GM18909 (cell line): ENCODE measurements around the gene KRTAP10-2.
"Not testable (repeated sequence)": the region's sequence is repeated elsewhere in the genome, so short reads cannot be mapped to it uniquely, and the experiment has no call there.

Experiments
- ATAC-seq: cut with Tn5 transposase; IDR thresholded peaks from one replicate; pipeline ENCODE4 v1.9.1; 2021; ENCODE audit warnings: mild to moderate bottlenecking; ENCODE audit not compliant: unreplicated experiment, poor library complexity

KRTAP10-2 gene

DNA sequence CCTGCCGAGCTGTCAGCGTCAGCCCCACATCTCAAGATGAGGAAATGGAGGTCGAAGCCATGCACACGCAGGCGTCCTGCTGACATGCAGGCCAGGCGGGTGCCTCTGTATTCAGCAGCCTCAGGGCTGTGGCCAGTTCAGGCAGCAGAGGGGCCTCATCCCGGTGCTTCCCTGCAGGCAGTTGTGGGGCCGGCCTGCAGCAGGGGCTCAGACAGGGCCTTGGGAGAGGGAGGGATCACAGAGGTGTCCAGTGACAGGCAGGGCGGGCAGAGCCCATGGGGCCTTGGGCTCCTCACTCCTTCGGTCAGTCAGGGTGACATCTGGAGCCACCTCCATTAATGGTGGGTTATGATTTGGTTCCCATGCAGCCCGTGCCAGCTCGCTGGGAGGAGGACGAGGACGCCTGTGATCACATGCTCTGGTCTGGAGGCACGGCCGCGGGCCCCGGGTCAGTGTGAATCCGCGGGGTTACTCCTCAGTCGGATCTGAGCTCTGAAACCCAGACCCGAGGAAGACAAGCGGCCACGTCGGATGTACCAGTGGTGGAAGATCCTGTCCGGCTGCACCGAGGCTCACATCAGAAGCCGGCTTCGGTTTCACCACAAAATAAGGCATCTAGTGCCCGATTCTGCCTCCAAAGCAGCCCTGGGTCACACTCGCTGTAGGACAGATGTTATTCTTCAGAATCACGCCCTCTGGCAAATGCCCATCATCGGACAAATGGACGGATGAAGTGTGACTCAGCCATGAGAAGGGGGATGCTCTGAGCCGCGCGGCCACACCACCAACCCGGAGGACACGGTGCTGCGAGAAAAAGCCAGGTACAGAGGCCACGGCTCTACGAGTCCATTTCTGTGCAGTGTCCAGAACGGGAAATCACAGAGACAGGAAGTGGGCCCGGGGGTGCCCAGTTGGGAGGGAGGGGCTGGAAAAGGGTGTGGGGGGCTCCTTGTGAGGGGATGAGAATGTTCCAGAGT lies 44.7 kb downstream of the KRTAP10-2 start:
- ATAC-seq = no peak

DNA sequence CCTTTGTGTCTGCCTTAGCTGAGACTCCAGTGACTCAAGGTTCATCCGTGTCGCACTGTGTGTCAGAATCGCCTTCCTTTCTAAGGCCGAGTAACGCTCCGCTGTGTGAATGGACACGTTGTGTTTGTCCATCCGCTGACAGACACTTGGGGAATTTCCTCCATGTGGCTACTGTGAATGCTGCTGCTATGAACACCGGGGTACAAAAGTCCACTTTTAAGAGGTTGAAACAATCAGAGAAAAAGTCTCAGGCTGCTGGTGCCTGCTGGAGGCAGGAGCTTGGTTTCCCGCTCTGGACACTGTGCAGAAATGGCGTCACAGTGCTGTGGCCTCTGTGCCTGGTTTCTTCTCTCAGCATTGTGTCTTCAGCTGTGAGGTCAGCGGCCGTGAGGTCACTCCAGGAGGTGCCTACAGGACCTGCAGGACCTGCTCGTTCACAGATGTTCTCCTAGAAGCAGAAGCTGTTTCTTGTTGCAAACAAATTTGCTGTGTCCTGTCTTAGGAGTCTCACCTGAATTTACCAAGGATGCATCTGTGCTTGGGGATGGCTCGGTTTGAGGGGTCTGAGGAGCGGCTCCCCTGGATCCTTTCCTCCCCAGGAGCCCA lies 45.5 kb downstream of the KRTAP10-2 start:
- ATAC-seq = no peak

GRCh38 chr21:44503901-44504399 lies 47.4 kb downstream of the KRTAP10-2 start:
- ATAC-seq = no peak

GRCh38 chr21:44503006-44503889 lies 48.1 kb downstream of the KRTAP10-2 start:
- ATAC-seq = not testable (repeated sequence)

DNA sequence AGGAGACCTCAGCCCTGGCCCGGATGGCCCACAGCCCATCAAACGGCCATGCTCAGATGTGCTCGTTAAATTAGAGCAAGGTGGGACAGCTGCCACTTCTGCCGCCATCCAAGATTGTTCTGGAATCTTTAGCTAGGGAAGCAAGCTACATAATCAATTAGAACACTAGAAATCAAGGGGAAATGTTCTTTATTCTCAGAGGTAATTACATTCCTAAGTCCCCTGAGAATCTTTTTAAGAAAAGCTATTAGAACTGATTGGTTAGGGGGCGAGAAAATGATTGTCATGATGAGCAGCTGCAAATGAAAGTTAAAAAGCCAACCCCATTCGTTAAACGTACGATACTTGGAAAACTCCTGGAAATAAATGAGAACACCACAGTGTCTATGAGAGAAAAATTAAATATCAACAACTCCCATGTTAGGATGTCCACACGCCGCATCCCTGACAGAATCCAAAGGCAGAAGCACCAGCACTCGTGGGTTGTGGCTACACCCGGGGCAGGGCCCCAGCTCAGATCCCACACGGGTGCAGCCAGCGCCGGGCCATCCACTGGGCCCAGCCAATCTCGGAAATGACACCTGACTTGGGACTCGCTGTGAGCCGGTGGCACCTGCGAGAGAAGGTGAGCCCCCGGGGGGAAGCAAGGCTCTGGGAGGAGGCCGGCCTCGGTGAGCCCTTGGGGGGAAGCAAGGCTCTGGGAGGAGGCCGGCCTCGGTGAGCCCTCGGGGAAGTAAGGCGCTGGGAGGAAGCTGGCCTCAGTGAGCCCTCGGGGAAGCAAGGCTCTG lies 48.9 kb downstream of the KRTAP10-2 start:
- ATAC-seq = no peak
